HG02623 (cell line): ENCODE data around the gene MERTK.
"Not testable (repeated sequence)": the region's sequence is repeated elsewhere in the genome, so short reads cannot be mapped to it uniquely, and the experiment has no call there.

Experiments used
- ATAC-seq: cut with Tn5 transposase; IDR thresholded peaks from one replicate; pipeline ENCODE4 v1.9.1; 2021; ENCODE audit warnings: moderate library complexity; ENCODE audit not compliant: unreplicated experiment

The MERTK gene

DNA sequence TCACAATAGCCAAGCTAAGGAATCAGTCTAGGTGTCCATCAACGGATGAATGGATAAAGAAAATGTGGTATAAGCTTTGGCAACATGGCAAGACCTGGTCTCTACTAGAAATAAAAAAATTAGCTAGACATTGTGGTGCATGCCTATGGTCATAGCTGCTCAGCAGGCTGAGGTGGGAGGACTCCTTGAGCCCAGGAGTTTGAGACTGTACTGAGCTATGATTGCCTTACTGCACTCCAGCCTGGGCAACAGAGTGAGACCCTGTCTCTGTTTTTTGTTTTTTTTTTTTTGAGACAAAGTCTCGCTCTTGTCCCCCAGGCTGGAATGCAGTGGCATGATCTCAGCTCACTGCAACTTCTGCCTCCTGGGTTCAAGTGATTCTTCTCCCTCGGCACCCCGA lies 11.6 kb downstream of the MERTK start:
- ATAC-seq, result not testable (repeated sequence)

DNA sequence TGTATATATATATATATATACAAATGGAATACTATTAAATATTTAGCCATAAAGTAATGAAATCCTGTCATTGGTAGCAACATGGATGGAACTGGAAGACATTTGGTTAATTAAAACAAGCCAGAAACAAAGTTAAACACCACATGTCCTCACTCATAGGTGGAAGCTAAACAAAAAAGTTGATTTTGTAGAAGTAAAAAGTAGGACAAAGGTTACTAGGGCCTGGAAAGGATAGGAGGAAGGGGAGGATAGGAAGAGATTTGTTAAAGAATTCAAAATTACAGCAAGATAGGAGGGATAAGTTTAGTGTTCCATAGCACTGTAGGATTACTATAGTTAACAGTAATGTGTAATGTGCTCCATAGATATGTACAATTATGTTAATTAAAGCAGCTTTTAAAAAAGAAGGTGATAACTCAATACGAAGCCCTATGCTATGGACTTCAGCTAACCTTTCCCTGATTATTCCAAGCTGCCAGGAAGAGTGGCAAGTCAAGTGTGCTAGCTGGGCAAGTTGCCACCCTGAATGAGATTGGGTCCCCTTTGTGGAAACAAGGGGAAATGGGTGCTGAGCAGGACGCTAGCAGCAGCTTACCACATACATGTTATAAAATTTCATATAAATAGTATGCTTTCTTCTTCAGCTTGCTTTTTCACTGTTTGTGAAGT lies 12.3 kb downstream of the MERTK start:
- no peak for ATAC-seq

DNA sequence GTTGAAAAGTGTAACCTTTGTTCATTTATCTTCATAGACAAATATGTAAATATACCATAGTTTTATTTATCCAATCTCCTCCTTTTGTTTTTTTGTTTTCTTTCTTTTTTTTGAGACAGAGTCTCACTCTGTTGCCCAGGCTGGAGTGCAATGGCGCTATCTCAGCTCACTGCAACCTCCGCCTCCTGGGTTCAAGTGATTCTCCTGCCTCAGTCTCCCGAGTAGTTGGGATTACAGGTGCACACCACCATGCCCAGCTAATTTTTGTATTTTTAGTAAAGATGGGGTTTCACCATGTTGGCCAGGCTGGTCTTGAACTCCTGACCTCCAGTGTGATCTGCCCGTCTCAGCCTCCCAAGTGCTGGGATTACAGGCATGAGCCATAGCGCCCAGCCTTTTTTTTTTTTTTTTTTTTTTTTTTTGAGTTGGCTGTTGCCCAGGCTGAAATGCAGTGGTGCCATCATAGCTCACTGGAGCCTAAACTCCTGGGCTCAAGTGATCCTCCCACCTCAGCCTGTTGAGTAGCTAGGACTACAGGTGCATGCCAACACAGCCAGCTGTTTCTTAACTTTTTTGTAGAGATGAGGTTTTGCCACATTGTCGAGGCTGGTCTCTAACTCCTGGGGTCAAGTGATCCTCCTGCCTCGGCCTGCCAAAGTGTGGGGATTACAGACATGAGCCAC lies 13.0 kb downstream of the MERTK start:
- not testable (repeated sequence) for ATAC-seq

DNA sequence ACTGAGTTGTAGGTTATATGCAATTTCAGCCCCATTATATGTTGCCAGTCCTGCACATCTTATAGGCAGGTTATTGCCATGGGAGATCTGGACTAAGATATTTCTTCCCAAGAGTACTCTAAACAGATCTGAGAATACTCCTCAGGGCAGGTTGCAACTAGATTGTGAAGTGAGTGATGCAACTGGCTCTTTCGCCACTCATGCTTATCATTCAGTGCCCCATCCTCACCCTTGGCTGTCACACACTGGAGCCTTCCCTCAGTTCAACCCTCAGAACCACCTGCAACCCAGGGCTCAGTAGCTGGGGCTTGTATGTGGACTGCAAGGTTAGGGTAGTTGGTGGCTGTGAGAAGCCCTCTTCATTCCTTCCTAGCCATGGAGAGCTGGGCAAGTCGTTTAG lies 14.1 kb downstream of the MERTK start:
- ATAC-seq, result no peak

DNA sequence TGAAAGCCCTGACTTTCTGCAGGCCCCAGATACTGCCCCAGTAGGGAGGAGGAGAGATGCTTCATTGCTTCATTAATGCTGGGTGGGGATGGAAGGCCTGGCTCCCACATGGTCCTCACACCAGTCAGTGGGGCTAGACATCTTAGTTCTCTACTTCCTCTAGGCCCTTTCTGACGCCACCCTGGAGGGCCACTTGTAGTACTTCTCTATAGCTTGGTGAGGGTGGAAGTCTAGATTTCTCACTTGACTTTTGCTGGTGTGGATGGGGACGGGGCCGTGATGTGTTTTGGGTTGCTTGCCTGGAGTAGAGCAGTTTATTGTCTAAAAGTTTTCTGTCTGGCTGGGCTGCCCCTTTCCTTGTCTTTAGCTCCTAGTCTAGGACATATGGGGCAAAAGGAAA lies 18.7 kb downstream of the MERTK start:
- ATAC-seq, result no peak

DNA sequence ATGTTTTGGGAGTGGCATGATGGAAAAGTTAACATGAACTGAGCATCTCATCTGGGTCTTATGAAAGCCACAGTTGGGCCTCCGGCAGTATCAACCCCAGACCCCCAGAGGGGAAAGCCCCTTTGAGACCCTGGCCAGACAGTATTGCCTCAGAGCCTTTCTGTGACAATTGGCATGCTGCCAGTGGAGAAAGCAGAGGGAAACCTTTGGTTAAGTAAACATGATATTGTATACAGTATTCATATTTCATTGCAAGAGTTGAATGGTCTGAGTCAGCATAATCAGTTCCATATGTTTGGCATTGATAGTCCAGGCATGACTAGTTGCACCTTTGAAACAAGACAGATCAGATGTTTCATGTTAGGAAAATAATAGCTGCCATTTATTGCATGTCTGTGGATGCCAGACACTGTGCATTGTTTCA lies 20.0 kb downstream of the MERTK start:
- ATAC-seq, result no peak

DNA sequence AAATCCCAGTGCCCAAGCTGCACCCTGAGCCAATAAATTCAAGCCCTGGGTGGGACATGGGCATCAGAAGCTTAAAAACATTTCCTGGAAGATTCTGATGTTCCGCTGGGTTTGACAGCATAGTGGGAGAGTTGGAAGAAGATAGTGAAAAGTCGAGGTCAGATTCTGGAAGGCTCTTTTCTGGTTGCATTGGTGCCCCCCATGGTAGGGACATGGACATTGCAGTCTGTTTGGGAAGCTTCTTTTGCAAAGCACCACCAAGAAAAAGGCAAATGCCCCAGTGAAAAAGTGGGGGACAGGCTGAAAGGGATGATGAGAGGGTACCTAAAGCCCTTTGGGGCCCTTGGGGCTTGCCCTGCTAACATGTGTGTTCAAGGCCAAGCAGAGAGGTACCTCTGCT lies 21.0 kb downstream of the MERTK start:
- no peak for ATAC-seq

DNA sequence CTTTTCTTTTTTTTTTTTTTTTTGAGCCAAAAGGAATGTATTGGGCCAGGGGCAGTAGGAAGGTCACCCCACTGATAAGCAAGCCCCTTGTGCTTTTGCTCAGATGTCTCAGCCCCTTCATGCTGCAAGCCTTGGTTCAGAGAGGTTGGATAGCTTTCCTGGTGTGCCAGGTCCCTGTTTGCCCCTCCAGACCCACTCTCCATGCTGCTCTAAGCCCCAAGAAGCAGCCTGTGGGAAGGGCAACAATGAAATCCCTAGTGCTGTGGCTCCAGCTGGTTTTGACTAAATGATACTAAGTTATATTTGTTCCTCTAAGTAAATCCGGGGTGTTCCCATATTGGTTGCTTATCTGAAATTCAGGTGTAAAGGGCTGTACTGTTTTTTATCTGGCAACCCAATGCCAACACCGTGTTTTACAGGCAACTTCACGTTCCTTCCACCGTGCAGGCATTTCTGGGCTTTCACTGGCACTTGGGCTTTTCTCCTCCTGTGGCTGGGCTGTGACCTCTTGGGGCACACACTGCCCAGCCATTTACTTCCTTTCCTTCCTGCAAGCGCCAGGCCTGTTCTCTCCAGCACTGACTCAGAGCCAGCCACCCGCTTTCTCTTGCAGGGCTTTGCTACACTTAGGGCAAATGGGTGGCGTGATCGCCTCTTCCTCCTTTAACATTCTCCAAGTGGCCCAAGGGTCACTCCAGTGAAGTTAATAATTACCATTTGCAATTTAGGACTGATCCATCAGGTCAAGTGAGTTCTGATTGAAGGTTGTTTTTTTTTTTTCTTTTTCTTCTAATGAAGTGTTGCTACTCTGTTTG lies 21.6 kb downstream of the MERTK start:
- no peak for ATAC-seq

DNA sequence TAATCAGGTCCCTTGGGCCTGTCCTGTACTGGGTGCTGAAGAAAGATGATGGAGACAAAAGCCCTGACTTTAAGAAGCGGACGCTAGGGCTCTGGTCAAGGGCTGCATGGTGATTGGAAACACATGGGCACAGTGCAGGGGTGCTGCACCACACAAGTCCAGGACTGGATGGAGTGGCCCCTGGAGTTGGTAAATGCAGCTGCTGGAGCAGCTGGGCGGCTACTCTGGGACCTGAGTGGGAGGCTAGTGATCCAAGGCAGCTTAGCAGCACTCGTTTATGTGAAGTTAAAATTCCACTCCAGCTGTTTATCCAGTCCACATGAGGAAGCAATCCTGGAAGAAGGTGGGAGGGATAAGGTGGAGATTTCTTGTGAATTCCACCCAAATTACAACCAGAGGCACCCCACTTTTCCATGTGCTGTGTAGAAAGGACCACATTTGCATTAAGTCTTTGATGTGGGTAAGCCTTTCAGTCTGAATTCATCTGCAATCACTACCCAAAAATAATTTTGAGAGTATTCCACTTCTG lies 24.9 kb downstream of the MERTK start:
- ATAC-seq, result no peak

DNA sequence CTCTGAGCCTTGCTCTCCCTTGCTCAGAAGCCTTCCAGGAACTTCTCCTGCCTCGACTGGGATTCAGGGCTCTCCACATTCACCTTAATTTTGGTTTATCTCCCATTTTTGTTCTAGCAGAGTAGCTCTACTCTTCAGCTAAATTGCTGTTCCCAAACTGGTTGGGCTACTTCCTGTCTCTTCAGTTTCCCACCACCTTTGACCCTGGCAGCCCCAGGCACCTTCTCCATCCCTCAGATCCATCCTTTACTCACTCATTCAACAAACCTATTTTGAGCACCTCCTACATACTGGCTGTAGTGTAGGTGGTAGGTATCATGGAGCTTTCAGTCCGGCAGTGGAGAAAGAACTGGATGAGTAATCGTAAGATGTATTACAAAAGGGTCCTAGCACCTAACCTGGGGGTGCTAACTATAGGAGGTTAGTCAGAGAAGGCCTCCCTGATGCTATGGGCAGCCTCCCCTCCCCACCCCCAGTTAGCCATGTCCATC lies 26.3 kb downstream of the MERTK start:
- no peak for ATAC-seq

DNA sequence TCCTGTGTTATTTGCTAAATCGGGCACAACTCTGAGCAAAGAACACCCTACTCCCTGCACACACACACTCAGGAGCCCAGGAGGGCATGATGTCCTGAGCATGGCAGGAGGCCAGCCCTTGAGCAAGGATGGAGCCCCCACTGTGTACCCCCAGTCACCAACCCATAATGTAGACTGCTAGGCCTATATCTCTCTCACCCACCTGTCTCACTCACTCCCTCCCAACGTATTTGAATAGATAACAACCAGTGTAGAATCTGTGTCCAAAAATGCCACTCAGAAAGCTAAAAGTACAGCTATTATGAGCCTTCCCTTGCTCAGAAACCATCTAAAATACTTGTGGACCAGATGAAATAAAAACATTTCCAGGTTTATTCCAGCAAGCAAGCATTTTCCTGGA lies 29.3 kb downstream of the MERTK start:
- ATAC-seq, result no peak

DNA sequence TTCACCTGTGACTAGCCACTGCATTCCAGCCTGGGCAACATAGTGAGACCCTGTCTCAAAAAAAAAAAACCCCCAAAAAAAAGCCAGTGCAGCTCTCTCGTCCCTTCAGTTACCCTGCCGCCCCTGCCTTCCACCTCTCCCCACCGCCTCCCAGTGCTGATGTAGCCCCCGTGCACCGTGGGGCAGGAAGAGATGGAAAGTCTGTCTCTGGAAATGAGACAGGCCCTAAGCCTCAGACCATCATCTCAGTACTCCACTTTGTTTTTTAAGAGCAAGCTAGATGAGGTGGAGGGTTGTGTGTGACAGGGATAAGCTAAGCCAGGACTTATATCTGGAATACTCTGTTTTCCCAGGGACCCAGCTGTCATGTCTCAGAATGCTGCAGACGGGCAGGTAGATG lies 32.0 kb downstream of the MERTK start:
- ATAC-seq, result no peak

DNA sequence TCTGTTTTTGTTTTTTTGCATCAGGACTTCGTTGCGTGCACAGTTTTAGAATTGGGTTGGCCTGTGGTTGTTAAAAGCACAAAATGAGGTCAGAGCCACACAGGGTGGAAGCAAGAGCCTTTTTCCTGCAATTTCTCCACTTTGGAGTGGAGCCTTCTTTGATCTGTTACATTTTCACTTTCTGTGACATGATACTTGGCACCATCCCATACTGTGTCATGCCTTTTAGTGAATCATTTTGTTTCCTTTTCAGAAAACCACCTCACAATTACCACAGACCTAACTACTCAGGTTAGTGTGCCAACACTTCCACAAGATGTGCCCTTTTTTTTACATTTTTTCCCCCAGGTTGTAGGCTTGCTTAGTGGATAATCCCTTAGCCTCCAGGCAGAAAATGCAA lies 32.5 kb downstream of the MERTK start:
- no peak for ATAC-seq

DNA sequence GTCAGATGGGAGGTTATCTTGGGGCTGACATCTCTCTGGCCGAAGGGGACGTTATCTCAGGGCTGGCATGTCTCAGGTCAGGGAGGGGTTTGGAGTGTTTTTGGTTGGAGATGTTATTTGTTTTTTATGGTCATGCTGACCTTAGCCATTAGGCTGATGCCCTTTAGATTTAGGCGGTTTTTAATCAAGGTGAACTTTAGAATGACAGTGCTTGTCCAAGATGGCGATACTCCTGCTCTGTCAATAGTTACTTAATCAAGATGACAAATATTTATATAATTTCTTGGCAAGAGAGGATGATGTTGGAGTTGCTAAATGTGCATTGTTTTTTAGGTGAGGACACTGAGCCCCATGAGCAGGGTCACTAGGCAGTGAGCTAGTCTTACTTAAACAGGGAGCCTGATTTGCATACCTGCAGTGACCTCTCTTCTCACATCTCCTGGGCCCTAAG lies 34.5 kb downstream of the MERTK start:
- no peak for ATAC-seq

DNA sequence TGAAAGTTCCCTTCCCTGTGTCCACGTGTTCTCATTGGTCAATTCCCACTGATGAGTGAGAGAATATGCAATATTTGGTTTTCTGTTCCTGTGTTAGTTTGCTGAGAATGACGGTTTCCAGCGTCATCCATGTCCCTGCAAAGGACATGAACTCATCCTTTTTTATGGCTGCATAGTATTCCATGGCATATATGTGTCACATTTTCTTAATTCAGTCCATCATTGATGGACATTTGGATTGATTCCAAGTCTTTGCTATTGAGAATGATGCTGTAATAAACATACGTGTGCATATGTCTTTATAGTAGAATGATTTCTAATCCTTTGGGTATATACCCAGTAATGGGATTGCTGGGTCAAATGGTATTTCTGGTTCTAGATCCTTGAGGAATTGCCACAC lies 35.5 kb downstream of the MERTK start:
- ATAC-seq, result not testable (repeated sequence)

DNA sequence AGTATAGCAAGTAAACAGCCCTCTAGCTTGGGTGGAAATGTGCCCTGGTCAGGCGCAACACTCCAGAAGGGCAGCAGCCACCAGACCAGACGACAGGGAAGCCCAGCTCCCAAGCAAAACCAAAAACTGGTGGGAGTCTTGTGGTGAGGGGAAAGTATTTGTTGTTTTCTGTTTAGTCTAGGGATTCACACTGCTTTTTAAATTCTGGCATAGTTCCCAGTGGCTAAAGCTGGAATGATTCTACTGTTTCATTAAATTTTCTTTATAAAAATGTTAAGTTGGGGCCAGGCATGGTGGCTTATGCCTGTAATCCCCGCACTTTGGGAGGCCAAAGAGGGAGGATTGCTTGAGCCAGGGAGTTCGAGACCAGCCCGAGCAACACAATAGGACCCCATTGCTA lies 38.5 kb downstream of the MERTK start:
- ATAC-seq, result no peak

DNA sequence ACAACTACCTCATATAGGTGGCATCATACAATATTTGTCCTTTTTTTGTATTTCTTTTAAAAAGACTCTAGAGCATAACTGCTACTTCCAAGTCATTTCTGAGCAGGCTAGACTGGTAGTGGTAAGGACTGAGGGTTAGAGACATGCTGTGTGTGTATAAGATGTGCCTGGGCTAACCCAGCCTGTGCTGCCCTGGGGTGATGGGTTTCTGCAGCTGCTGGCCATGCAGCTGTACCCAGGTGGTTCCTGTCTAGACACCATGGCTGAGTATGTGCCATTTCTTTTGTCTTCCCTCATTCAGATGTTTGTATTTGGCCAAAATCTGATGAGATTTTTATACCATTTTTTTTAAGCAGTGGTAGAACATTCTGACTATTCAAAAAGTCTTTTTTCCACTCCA lies 40.0 kb downstream of the MERTK start:
- ATAC-seq, result no peak

DNA sequence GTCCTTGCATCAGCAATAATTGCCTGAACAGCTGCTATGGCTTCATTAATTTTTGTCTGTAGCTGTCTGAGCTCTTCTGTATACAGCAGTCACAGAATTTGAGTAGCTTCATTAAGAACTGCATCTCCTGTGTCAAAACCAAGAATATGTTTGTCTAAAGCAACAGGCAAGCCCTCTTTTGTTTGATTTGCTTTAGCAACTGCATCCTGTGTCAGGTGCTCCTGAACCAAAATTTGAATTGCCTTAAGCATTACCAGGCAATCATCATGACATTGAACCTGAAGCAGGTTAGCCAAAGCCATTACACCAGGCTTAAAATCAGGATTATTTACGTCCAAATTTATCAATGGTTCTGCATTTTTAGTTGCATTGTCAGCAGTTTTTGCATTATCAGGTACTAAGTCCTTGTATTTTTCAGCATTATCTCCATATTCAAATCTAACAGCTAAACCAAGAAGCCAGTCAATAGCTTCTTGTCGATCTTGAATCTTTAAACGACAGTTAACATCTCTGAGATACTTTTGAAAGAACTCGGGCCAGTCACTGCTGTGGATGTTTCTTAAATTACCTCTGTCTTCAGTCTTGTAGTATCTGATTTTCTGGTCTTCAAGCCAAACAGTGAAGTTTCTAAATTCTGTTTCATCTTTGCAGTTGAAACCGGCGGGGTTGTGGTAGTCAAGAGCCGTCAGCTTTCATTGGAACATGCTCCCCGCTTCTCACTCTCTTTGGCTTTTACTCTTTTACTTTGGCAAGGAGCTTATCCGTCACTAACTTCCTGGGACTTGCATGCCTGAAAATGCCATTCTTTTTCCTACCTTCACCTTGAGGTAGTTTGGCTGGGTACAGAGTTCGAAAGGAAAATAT lies 42.2 kb downstream of the MERTK start:
- ATAC-seq, result no peak

DNA sequence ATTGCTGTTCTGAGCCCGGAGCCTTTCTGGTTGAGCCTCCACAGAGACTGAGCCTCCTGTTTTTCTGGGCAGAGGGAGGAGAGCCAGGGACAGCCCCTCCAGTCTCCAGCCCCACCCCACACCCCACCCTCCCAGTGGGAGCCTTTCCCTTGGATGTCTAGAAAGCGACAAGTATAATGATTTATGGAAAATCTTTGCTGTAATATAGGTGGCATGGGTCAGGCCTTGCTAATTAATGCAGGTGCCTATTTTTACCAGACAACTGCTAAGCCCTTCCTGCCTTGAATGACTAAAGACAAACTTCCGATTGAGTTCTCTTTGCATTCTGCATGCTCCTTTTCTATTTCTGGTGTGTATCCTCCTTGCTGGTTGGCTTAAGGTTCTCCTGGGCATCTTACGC lies 43.1 kb downstream of the MERTK start:
- no peak for ATAC-seq

DNA sequence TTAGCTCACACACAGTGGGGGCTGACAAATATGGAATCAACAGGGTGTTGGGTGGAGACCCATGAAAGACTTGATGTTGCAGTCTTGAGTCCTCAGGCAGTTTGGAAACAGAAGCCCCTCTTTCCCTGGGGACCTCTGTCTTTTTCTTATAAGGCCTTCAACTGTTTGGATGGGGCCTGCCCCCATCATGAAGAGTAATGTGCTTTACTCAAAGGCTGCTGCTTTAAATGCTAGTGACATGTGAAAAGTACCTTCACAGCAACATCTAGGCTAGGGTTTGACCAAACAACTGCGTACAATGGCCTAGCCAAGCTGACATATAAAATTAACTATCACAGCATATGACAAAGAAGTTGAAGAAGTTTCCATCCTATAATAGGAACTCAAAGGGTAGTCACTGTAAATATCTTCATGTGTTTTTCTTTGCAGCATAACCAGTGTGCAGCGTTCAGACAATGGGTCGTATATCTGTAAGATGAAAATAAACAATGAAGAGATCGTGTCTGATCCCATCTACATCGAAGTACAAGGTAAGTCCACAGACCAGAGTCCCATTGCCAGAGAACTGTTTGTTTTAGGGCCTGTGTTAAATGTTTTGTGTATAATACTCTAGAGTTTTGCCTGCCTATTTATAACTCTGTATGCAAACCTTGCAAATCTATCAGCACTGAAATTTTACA lies 46.3 kb downstream of the MERTK start:
- ATAC-seq, result no peak
